Measurements from ENCODE around the gene UGT2B10. TPM values are rescaled to one million over a fixed set of nuclear protein-coding genes. Genes with fewer than 3 reads are reported as not detected.
"Not testable (repeated sequence)": the region's sequence is repeated elsewhere in the genome, so short reads cannot be mapped to it uniquely, and the experiment has no call there.

UGT2B10 gene
- total RNA-seq, result not detected

DNA sequence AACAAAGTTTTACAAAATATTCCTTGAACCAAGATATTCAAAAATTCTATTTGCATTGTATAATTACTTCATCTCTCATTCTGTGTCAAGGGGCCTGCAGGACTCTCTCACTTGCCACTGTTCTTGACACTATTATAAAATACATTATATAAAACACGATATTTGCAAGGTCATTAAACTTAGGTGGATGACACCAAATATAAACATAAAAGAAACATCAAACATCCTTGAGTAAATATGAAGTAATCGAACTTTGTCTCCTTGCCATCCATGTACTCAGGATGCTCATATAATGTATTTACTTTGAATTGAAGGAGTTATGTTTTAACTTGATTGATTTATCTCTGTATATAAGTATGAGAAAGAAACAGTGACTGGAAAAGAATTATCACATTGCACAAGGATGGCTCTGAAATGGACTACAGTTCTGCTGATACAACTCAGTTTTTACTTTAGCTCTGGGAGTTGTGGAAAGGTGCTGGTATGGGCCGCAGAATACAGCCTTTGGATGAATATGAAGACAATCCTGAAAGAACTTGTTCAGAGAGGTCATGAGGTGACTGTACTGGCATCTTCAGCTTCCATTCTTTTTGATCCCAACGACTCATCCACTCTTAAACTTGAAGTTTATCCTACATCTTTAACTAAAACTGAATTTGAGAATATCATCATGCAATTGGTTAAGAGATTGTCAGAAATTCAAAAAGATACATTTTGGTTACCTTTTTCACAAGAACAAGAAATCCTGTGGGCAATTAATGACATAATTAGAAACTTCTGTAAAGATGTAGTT is at the start of gene UGT2B10:
Gene UGT2B10 (plus strand): TSS at position 378 of the 793 bp plus-strand sequence. CDS start 26 bp downstream, at position 404.
- H3K27me3 Mint-ChIP-seq; H3K27ac Mint-ChIP-seq; H3K9me3 Mint-ChIP-seq; ATAC-seq (ENCODE audit: low read depth); H3K4me1 Mint-ChIP-seq; POLR2A ChIA-PET; H3K4me3 Mint-ChIP-seq; DNase-seq; H3K36me3 Mint-ChIP-seq: not testable (repeated sequence)

DNA sequence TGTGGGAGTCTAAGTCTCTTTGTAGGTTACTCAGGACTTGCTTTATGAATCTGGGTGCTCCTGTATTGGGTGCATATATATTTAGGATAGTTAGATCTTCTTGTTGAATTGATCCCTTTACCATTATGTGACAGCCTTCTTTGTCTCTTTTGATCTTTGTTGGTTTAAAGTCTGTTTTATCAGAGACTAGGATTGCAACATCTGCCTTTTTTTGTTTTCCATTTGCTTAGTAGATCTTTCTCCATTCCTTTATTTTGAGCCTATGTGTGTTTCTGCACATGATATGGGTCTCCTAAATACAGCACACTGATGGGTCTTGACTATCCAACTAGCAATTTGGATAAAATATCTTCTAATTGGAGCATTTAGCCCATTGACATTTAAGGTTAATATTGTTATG is 44.0 kb upstream of the UGT2B10 start:
- H3K27ac Mint-ChIP-seq; H3K4me1 Mint-ChIP-seq; ATAC-seq (ENCODE audit: low read depth); DNase-seq; H3K36me3 Mint-ChIP-seq; H3K27me3 Mint-ChIP-seq; H3K9me3 Mint-ChIP-seq; H3K4me3 Mint-ChIP-seq; POLR2A ChIA-PET: not testable (repeated sequence)

DNA sequence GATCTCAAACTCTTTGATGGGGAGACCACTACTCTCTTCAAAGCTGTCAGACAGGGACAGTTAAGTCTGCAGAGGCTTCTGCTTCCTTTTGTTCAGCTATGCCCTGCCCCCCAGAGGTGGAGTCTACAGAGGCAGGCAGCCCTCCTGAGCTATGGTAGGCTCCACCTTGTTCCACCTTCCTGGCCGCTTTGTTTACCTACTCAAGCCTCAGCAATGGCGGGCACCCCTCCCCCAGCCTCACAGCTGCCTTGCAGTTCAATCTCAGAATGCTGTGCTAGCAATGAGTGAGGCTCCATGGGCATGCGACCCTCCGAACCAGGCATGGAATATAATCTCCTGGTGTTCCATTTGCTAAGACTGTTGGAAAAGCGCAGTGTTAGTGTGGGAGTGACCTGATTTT is 42.1 kb upstream of the UGT2B10 start:
- no peaks in the 10 kb centered on the region for H3K27me3 Mint-ChIP-seq

DNA sequence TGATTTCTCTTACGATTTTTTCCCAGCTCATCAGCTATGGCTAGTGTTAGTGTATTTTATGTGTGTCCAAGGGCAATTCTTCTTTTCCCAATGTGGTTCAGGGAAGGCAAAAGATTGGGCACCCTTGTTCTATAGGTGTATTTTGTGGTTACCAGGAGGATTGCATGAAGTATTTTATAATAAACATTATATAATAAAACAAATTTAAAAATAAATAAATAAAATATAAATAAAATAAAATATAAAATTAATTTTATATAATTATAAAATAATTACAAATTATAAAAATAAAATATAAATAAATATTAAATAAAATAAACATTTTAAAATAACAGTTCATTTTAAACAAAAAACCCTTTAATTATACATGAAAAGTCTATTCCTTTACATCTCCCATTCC is 35.6 kb upstream of the UGT2B10 start:
- POLR2A ChIA-PET, result no interaction called here
- no peak for DNase-seq
- no peak overlapping the region for H3K27ac Mint-ChIP-seq
- no peak overlapping the region for H3K4me3 Mint-ChIP-seq
- peaks cover 9% of the 10 kb centered on the region for H3K9me3 Mint-ChIP-seq
- no peaks in the 10 kb centered on the region for H3K36me3 Mint-ChIP-seq
- no peaks in the 10 kb centered on the region for H3K27me3 Mint-ChIP-seq
- no peak for ATAC-seq (ENCODE audit: low read depth)
- H3K4me1 Mint-ChIP-seq, result no peaks in the 10 kb centered on the region

More for the DNA sequence above, 42.1 kb upstream of the UGT2B10 start:
- no peak overlapping the region for H3K27ac Mint-ChIP-seq
- POLR2A ChIA-PET, result no interaction called here
- peaks cover 3% of the 10 kb centered on the region for H3K9me3 Mint-ChIP-seq
- no peak overlapping the region for H3K4me3 Mint-ChIP-seq
- no peak for ATAC-seq (ENCODE audit: low read depth)
- no peak for DNase-seq
- H3K4me1 Mint-ChIP-seq, result no peaks in the 10 kb centered on the region
- no peaks in the 10 kb centered on the region for H3K36me3 Mint-ChIP-seq

DNA sequence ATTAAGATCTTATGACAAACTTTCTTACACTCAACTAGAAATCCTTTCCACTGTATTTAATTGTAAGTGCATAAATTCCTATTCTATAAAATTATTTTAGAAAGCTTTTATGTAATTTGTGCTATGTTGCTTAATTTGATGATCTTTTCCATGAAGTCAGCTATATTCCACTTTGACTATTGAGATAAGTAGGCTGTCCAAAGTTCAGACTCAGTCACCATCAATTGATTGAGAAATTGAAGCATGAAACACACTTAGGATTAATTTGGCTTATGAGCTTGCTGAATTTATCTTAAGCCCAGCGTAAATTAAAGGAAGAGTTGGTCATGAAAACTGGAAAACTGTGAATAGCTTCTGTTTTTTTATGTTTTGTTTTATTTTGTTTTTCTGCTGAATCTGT is 18.7 kb upstream of the UGT2B10 start:
- Mint-ChIP-seq H3K27me3 (no peaks in the 10 kb centered on the region), H3K4me3 (no peak overlapping the region), H3K9me3 (no peaks in the 10 kb centered on the region), H3K4me1 (no peaks in the 10 kb centered on the region), H3K27ac (no peak overlapping the region), H3K36me3 (no peaks in the 10 kb centered on the region)
- ATAC-seq (ENCODE audit: low read depth) (no peak), DNase-seq (no peak)
- POLR2A ChIA-PET, result no interaction called here

DNA sequence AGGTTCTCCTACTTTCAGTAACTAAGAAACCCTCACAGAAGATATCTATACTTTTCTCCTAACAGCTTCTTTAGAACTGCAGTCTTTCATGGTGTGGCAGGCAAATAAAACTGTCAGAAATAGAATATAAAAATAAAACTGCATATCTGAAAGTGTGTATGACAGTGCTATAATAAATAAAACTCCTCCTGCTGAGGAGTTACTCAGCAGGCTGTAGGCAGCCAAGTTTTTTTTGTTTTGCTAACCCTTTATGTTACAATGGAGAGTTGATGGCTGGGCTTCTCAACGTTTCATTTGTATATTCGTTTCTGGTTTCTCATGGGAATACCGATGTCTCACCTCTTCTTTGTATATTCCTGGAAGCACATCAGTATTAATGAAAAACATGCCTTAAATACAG is 18.2 kb upstream of the UGT2B10 start:
- Mint-ChIP-seq H3K4me1 (no peaks in the 10 kb centered on the region), H3K27ac (no peak overlapping the region), H3K36me3 (no peaks in the 10 kb centered on the region), H3K9me3 (no peaks in the 10 kb centered on the region), H3K27me3 (no peaks in the 10 kb centered on the region), H3K4me3 (no peak overlapping the region)
- POLR2A ChIA-PET, result no interaction called here
- DNase-seq (no peak), ATAC-seq (ENCODE audit: low read depth) (no peak)

DNA sequence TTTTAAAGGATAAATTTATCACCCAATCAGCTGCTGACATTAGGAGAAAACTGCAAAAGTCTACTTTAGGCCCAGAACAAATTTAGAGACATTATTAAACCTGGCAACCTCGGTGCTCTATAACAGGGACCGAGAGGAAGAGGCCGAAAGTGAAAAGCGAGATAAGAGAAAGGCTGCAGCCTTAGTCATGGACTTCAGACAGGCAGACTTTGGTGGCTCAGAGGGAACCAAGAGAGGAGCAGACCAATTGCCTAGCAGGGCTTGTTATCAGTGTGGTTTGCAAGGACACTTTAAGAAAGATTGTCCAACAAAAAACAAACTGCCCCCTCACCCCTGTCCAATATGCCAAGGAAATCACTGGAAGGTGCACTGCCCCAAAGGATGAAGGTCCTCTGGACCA is 12.8 kb upstream of the UGT2B10 start:
- no peak for ATAC-seq (ENCODE audit: low read depth)
- no peak for DNase-seq
- Mint-ChIP-seq H3K4me3 (no peak overlapping the region), H3K9me3 (no peaks in the 10 kb centered on the region), H3K27ac (no peak overlapping the region), H3K27me3 (no peaks in the 10 kb centered on the region), H3K36me3 (no peaks in the 10 kb centered on the region), H3K4me1 (no peaks in the 10 kb centered on the region)
- POLR2A ChIA-PET, result no interaction called here

DNA sequence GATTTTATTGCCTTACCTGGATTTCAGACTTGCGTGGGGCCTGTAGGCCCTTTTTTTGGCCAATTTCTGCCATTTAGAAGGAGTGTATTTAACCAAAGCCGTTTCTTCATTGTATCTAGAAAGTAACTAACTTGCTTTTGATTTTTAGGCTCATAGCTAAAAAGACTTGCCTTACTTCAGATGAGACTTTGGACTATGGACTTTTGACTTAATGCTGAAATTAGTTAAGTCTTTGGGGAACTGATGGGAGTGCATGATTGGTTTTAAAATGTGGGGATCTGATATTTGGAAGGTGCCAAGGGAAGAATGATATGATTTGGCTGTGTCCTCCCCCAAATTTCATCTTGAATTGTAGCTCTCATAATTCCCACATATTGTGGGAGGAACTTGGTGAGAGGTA is 7.7 kb upstream of the UGT2B10 start:
- Mint-ChIP-seq H3K9me3 (no peaks in the 10 kb centered on the region), H3K36me3 (no peaks in the 10 kb centered on the region), H3K4me3 (no peak overlapping the region), H3K27me3 (no peaks in the 10 kb centered on the region), H3K27ac (no peak overlapping the region), H3K4me1 (no peaks in the 10 kb centered on the region)
- ATAC-seq (ENCODE audit: low read depth) (no peak), DNase-seq (no peak)
- POLR2A ChIA-PET, result no interaction called here

DNA sequence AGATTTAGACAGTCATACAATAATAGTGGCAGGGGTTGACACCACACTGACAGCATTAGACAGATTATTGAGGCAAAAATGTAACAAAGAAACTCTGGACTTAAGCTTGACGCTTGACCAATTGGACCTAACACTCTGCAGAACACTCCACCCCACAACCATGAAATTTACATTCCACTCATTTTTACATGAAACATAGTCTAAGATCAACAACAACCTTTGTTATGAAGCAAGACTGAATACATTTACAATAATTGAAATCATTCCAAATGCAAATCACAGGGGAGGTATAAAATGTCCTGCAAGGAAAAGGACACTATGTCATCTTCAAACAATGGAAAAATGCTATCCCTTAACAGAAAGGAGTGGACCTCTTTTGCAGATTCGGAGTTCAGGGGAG is 4.9 kb upstream of the UGT2B10 start:
- POLR2A ChIA-PET, result no interaction called here

DNA sequence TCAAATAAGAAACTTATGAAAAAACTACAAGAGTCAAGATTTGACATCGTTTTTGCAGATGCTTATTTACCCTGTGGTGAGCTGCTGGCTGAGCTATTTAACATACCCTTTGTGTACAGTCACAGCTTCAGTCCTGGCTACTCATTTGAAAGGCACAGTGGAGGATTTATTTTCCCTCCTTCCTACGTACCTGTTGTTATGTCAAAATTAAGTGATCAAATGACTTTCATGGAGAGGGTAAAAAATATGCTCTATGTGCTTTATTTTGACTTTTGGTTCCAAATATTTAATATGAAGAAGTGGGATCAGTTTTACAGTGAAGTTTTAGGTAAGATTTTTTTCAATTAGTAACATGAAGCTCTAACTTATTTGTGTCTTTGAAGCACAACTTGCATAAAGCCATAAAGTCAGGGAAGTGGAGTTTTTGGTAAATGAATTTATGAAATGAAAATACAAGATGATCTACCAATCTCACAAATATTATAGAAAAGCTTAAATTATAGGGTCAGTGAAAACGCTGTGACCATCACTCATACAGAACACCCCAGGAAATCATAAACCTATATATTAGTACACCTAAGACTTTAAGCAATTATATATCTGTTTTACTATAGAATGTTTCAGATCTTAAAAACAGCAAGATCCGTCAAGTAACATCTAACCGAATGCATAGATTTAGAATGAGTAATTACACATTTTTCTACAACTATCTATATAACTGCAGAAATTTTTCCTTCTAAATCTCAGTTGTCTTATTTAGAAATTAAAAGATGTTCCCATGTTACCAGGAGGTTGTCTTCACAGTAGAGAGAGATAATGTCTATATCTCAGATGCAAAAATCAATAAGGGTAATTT is 844 bp downstream of the UGT2B10 start:
- DNase-seq; H3K27ac Mint-ChIP-seq; H3K4me3 Mint-ChIP-seq; H3K4me1 Mint-ChIP-seq; H3K9me3 Mint-ChIP-seq; H3K27me3 Mint-ChIP-seq; POLR2A ChIA-PET; ATAC-seq (ENCODE audit: low read depth); H3K36me3 Mint-ChIP-seq: not testable (repeated sequence)

More for the DNA sequence above, 4.9 kb upstream of the UGT2B10 start:
- no peaks in the 10 kb centered on the region for H3K36me3 Mint-ChIP-seq
- ATAC-seq (ENCODE audit: low read depth), result no peak
- H3K9me3 Mint-ChIP-seq, result no peaks in the 10 kb centered on the region
- no peak overlapping the region for H3K27ac Mint-ChIP-seq
- DNase-seq, result no peak
- H3K27me3 Mint-ChIP-seq, result no peaks in the 10 kb centered on the region
- no peak overlapping the region for H3K4me3 Mint-ChIP-seq
- no peaks in the 10 kb centered on the region for H3K4me1 Mint-ChIP-seq

DNA sequence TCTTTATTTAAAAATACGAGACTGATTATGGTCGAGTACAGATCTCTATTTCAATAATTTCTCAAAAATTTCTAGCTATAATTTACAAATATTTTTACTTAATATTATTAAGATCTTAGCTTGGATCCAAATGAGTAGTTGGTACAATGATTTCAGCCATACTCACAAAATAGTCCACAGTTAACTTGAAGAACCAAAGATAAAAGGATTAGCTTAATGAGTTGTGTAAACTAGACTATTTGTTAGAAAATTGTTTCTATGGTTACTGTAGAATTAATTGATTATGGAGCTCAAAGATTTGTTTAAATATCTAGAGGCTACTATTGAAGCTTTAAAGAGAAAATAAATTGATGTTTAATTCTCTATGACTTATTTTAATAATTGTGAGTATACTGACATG is 1.6 kb downstream of the UGT2B10 start:
- H3K27me3 Mint-ChIP-seq, result no peaks in the 10 kb centered on the region
- no peaks in the 10 kb centered on the region for H3K4me1 Mint-ChIP-seq
- no peaks in the 10 kb centered on the region for H3K9me3 Mint-ChIP-seq
- no peaks in the 10 kb centered on the region for H3K36me3 Mint-ChIP-seq
- no peak for DNase-seq
- ATAC-seq (ENCODE audit: low read depth), result no peak
- POLR2A ChIA-PET, result no interaction called here
- no peak overlapping the region for H3K4me3 Mint-ChIP-seq
- H3K27ac Mint-ChIP-seq, result no peak overlapping the region

DNA sequence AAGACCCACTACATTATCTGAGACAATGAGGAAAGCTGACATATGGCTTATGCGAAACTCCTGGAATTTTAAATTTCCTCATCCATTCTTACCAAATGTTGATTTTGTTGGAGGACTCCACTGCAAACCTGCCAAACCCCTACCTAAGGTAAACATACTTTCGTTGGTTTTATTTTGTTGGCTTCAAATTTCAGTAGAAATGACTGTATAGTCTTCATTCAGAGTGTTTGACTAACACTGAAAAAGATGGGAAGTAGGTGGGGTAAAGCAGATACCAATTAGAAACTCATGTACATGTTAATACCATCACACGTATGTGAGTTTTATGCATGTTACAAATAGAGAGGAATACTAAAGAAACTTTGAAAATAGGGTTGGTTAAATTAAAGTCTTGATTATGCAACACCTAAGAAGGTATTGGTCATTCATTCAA is 2.3 kb downstream of the UGT2B10 start:
- DNase-seq; H3K4me3 Mint-ChIP-seq; ATAC-seq (ENCODE audit: low read depth); H3K9me3 Mint-ChIP-seq; H3K27me3 Mint-ChIP-seq; H3K4me1 Mint-ChIP-seq; H3K27ac Mint-ChIP-seq; H3K36me3 Mint-ChIP-seq; POLR2A ChIA-PET: not testable (repeated sequence)

DNA sequence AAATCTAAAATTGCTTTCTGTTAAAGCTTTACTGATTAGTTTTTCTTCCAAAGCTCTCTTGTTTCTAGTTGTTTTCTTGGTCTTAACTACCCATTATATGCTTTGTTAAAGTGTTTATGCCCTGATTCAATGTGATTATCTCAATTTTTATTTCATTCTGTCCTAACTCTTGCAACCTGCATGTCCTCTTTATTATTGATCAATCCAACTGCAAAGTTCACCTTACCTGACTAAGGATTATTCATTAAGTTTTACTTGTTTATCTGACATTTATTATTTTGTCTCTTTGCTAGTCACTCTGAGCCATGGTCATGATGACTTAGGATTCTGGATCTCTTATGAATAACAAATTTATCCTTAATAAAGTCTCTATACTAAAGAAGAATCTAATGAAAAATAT is 15.8 kb downstream of the UGT2B10 start:
- Mint-ChIP-seq H3K4me3 (no peak overlapping the region), H3K9me3 (no peaks in the 10 kb centered on the region), H3K27me3 (no peaks in the 10 kb centered on the region), H3K4me1 (no peaks in the 10 kb centered on the region), H3K36me3 (no peaks in the 10 kb centered on the region), H3K27ac (no peak overlapping the region)
- no peak for DNase-seq
- ATAC-seq (ENCODE audit: low read depth), result no peak
- POLR2A ChIA-PET, result no interaction called here

DNA sequence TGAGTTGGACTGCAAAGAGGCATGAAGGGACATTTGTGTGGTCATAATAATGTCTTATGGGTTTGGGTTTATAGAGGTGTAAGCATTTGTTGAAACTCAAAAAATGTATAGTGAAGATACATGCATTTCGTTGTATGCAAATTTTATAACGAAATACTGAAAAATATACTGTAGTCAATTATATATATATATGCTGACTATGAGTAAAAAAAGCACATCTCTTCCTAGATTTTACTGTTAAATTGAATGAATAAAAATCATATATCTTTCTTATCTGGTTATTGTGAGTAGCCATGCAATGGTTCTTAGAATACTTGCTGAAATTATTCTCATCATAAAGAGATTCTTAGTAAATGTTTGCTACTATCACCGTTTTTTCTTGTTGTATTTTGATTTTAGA is 34.5 kb downstream of the UGT2B10 start:
- POLR2A ChIA-PET, result no interaction called here
- DNase-seq, result no peak
- peaks cover 3% of the 10 kb centered on the region for H3K9me3 Mint-ChIP-seq

More for the DNA sequence above, 34.5 kb downstream of the UGT2B10 start:
- Mint-ChIP-seq H3K27ac (no peak overlapping the region), H3K36me3 (no peaks in the 10 kb centered on the region), H3K27me3 (no peaks in the 10 kb centered on the region), H3K4me1 (no peaks in the 10 kb centered on the region), H3K4me3 (no peak overlapping the region)
- ATAC-seq (ENCODE audit: low read depth), result no peak

All from activated naive CD8-positive, alpha-beta T cell treated with anti-CD3 and anti-CD28 coated beads, Interleukin-2, amount 10 ng/mL, durations not matched to agents 7 days and 5 days (primary cell).